NCI-H1048 (cell line): ENCODE results near the gene CELF6.

ENCODE experiments used
- DNase-seq: peaks from one replicate; lab custom pipeline; 2025; lab: John Stamatoyannopoulos, UW

Gene CELF6

GRCh38 chr15:72271895-72272212 is 48.1 kb downstream of the CELF6 start:
- DNase-seq: no peak

GRCh38 chr15:72271221-72271620 is 48.7 kb downstream of the CELF6 start:
- no peak for DNase-seq

GRCh38 chr15:72269739-72270138 is 50.2 kb downstream of the CELF6 start:
- DNase-seq: no peak

GRCh38 chr15:72265031-72265430 is 54.9 kb downstream of the CELF6 start:
- DNase-seq: no peak

GRCh38 chr15:72252663-72253299 is 67.2 kb downstream of the CELF6 start:
- DNase-seq: no peak

- DNase-seq: no peak
Observed at GRCh38 chr15:72249142-72249810, 70.7 kb downstream of the CELF6 start.

GRCh38 chr15:72248514-72248913 is 71.4 kb downstream of the CELF6 start:
- no peak for DNase-seq

GRCh38 chr15:72242775-72243370 is 77.1 kb downstream of the CELF6 start:
- no peak for DNase-seq

GRCh38 chr15:72239652-72240051 is 80.3 kb downstream of the CELF6 start:
- DNase-seq: no peak

- no peak for DNase-seq
Observed at GRCh38 chr15:72238586-72238985, 81.4 kb downstream of the CELF6 start.

- DNase-seq: no peak
Observed at GRCh38 chr15:72237853-72238224, 82.1 kb downstream of the CELF6 start.

- no peak for DNase-seq
Observed at GRCh38 chr15:72237029-72237852, 82.7 kb downstream of the CELF6 start.

- no peak for DNase-seq
Observed at GRCh38 chr15:72236381-72237003, 83.5 kb downstream of the CELF6 start.

GRCh38 chr15:72235298-72235697 is 84.7 kb downstream of the CELF6 start:
- no peak for DNase-seq
